Astrocyte of the cerebellum (primary cell): ENCODE results near the gene ZNF805.
A peak's percentile ranks its signal among the peaks of the same experiment; 100 is the strongest.
"Not testable (repeated sequence)": the region's sequence is repeated elsewhere in the genome, so short reads cannot be mapped to it uniquely, and the experiment has no call there.

Experiments used
- DNase-seq: peaks from one replicate; pipeline ENCODE4 v3.0.0-alpha.2; 2011; ENCODE audit warnings: low read depth
- H3K4me3 ChIP-seq: 2 replicates; pipeline ENCODE4 v1.5.1; 2011; ENCODE audit warnings: mild to moderate bottlenecking, low read depth, low read length, moderate library complexity
- CTCF ChIP-seq: IDR thresholded peaks from 2 replicates; pipeline ENCODE4 v1.5.1; 2012; ENCODE audit warnings: low read length, low read depth, moderate library complexity, mild to moderate bottlenecking; ENCODE audit errors: missing control alignments
- in situ Hi-C: cut with HindIII; loops from 2 replicates; pipeline ENCODE4 v1.10.0; 2017; ENCODE audit warnings: low sequenced_read_pairs

Gene ZNF805

GRCh38 chr19:57262044-57262443 is 21.6 kb downstream of the ZNF805 start:
- in situ Hi-C loops: no loop called here
- no peak overlapping the region for H3K4me3 ChIP-seq
- no peak for DNase-seq
- TF ChIP-seq CTCF: no peak

GRCh38 chr19:57263244-57263741 is 22.9 kb downstream of the ZNF805 start:
- no peak overlapping the region for H3K4me3 ChIP-seq
- no peak for DNase-seq
- in situ Hi-C loops: no loop called here
- no peak for TF ChIP-seq CTCF

- DNase-seq: peak; percentile 31
- TF ChIP-seq CTCF: no peak
Observed at GRCh38 chr19:57267291-57267690, 26.9 kb downstream of the ZNF805 start.

GRCh38 chr19:57269515-57270250 is 29.3 kb downstream of the ZNF805 start:
- TF ChIP-seq CTCF: no peak
- in situ Hi-C loops: no loop called here
- no peak overlapping the region for H3K4me3 ChIP-seq
- DNase-seq: peak; percentile 73

More at GRCh38 chr19:57267291-57267690, 26.9 kb downstream of the ZNF805 start:
- no peak overlapping the region for H3K4me3 ChIP-seq
- in situ Hi-C loops: no loop called here

GRCh38 chr19:57271280-57271679 is 30.8 kb downstream of the ZNF805 start:
- no peak for TF ChIP-seq CTCF
- in situ Hi-C loops: no loop called here
- no peak overlapping the region for H3K4me3 ChIP-seq
- DNase-seq: no peak

GRCh38 chr19:57273014-57273413 is 32.6 kb downstream of the ZNF805 start:
- in situ Hi-C loops: no loop called here
- TF ChIP-seq CTCF: no peak
- DNase-seq: no peak
- H3K4me3 ChIP-seq: no peak overlapping the region

GRCh38 chr19:57276430-57276829 is 36.0 kb downstream of the ZNF805 start:
- H3K4me3 ChIP-seq: no peak overlapping the region
- no peak for TF ChIP-seq CTCF
- DNase-seq: no peak

GRCh38 chr19:57278481-57278880 is 38.0 kb downstream of the ZNF805 start:
- in situ Hi-C loops, H3K4me3 ChIP-seq, DNase-seq: not testable (repeated sequence)

More at GRCh38 chr19:57276430-57276829, 36.0 kb downstream of the ZNF805 start:
- in situ Hi-C loops: no loop called here
